Large intestine (tissue), 12 donors: ENCODE results near the gene VPS37C. TPM values are rescaled to one million over a fixed set of nuclear protein-coding genes. Genes with fewer than 3 reads are reported as not detected.
A peak's percentile ranks its signal among the peaks of the same experiment; 100 is the strongest.
"Not testable (repeated sequence)": the region's sequence is repeated elsewhere in the genome, so short reads cannot be mapped to it uniquely, and the experiment has no call there.

ENCODE experiments used
- DNase-seq, 2 donors: peaks; one replicate each; pipeline versions ENCODE4 v3.0.0 to v3.0.0-alpha.2; 2013
- H3K27ac ChIP-seq: one replicate; pipeline ENCODE4 v1.5.1; 2013; ENCODE audit warnings: low read length
- H3K27me3 ChIP-seq: 2 replicates; pipeline ENCODE4 v1.6.1; 2013; ENCODE audit warnings: low read length; ENCODE audit not compliant: control insufficient read depth, insufficient read depth
- H3K36me3 ChIP-seq: 2 replicates; pipeline ENCODE4 v1.6.1; 2013; ENCODE audit warnings: low read length; ENCODE audit not compliant: control insufficient read depth, insufficient read depth
- H3K4me1 ChIP-seq: one replicate; pipeline ENCODE4 v1.6.1; 2013; ENCODE audit warnings: low read length; ENCODE audit not compliant: control insufficient read depth, insufficient read depth
- H3K4me3 ChIP-seq: one replicate; pipeline ENCODE4 v1.5.1; 2013; ENCODE audit warnings: low read length
- H3K9me3 ChIP-seq: one replicate; pipeline ENCODE4 v1.6.1; 2013; ENCODE audit warnings: mild to moderate bottlenecking, low read depth, low read length, moderate library complexity; ENCODE audit not compliant: control insufficient read depth
- WGBS: methylation state at CpG from one replicate; pipeline ENCODE4 v1.1.5; 2013; ENCODE audit warnings: low lambda C conversion rate; ENCODE audit not compliant: insufficient coverage; 5-methylcytosine and 5-hydroxymethylcytosine counted together
- long read RNA-seq, 11 donors: transcript quantifications; one replicate each; lab custom pipeline, GENCODE V29; 2026
- polyA plus RNA-seq: library from polyadenylated mRNA; unstranded; fragments of 120-200 nt; gene quantifications from one replicate; pipeline ENCODE4 v1.2.1, GENCODE V29; 2013

Gene VPS37C
- 32.0 TPM for polyA plus RNA-seq
- long read RNA-seq, donor 1, transcript VPS37C-201 (5 exons, 2,865 nt), result major isoform, 10 of 10 reads
- long read RNA-seq, donor 1, partial matches to known transcripts, result 0 of 10 reads
- long read RNA-seq, donor 1, other reads (novel, unspliced or antisense), result 0 of 10 reads
- long read RNA-seq, donor 2, transcript VPS37C-201 (5 exons, 2,865 nt), result major isoform, 19 of 19 reads
- long read RNA-seq, donor 2, partial matches to known transcripts, result 0 of 19 reads
- long read RNA-seq, donor 2, other reads (novel, unspliced or antisense), result 0 of 19 reads
- long read RNA-seq, donor 3, result 0 reads
- long read RNA-seq, donor 4, partial matches to known transcripts, result 0 of 2 reads
- long read RNA-seq, donor 4, other reads (novel, unspliced or antisense), result 0 of 2 reads
- long read RNA-seq, donor 5, transcript VPS37C-201 (5 exons, 2,865 nt), result major isoform, 5 of 5 reads
- long read RNA-seq, donor 5, partial matches to known transcripts, result 0 of 5 reads
- long read RNA-seq, donor 5, other reads (novel, unspliced or antisense), result 0 of 5 reads
- long read RNA-seq, donor 6, transcript VPS37C-201 (5 exons, 2,865 nt), result major isoform, 13 of 14 reads
- long read RNA-seq, donor 6, partial matches to known transcripts, result 0 of 14 reads
- long read RNA-seq, donor 6, other reads (novel, unspliced or antisense), result 0 of 14 reads
- long read RNA-seq, donor 7, transcript VPS37C-201 (5 exons, 2,865 nt), result major isoform, 8 of 8 reads
- long read RNA-seq, donor 7, partial matches to known transcripts, result 0 of 8 reads
- long read RNA-seq, donor 7, other reads (novel, unspliced or antisense), result 0 of 8 reads
- long read RNA-seq, donor 8, transcript VPS37C-201 (5 exons, 2,865 nt), result major isoform, 18 of 23 reads
- long read RNA-seq, donor 8, partial matches to known transcripts, result 0 of 23 reads
- long read RNA-seq, donor 8, other reads (novel, unspliced or antisense), result 0 of 23 reads
- long read RNA-seq, donor 9, transcript VPS37C-201 (5 exons, 2,865 nt), result major isoform, 13 of 15 reads
- long read RNA-seq, donor 9, partial matches to known transcripts, result 0 of 15 reads
- long read RNA-seq, donor 9, other reads (novel, unspliced or antisense), result 0 of 15 reads
- long read RNA-seq, donor 10, transcript VPS37C-201 (5 exons, 2,865 nt), result major isoform, 14 of 15 reads
- long read RNA-seq, donor 10, partial matches to known transcripts, result 0 of 15 reads
- long read RNA-seq, donor 10, other reads (novel, unspliced or antisense), result 0 of 15 reads
- long read RNA-seq, donor 11, transcript VPS37C-201 (5 exons, 2,865 nt), result major isoform, 9 of 42 reads
- long read RNA-seq, donor 11, partial matches to known transcripts, result 31 of 42 reads
- long read RNA-seq, donor 11, other reads (novel, unspliced or antisense), result 0 of 42 reads

DNA sequence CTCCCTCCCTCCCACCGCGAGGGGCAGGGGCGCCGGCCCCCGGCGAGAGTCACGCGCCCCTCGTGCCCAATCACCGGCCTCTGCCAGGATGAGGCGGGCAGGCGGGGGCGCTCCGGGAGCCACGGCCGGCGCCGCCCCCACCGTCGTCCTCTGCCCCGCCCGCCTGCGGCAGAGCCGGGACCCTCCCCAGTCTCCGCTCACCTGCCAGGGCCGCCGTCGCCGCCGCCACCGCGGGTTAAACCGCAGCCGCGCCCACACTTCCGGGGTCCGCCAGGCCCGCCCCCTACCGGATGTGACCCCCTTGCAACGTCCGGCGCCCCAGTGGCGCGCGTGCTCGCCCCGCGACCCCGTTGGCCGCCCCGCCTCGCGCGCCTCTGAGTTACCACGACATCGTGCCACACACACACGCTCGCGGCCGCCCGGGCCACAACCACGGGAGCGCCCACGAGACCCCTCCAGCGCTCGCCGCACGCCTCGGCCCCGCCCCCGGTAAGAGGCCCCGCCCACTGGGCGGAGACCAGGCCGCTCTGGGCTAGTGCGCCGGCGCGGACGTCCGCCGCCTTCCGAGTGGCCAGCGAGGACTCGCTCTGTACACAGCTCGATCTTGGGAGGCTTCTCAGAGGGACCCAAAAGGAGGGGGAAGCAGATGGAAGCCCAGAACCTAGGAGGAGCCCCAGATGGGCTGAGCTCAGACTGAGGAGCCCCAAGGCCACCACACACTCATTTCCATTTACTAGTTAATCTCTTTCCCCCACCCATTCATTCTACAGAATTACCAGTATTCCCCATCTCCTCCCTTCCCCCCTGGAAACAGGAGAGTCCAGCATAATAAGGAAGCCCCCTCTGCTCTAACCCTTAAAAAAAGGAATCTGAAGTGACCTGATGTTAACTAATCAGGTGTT lies at the start of gene VPS37C:
VPS37C (minus strand) TSS at position 237 of the 902 bp plus-strand sequence. CDS start 22,597 bp downstream, outside the sequence.
- H3K9me3 ChIP-seq, result peaks cover 2% of the 10 kb centered on the region
- WGBS, result no CpG with 5 or more reads among the region's 85 CpGs
- H3K4me3 ChIP-seq, result peak within 1 kb of the TSS; percentile 81
- H3K27ac ChIP-seq, result peak within 1 kb of the TSS; percentile 93
- peak; percentile 86 to 92 for DNase-seq
- H3K4me1 ChIP-seq, result peaks cover 45% of the 10 kb centered on the region
- H3K36me3 ChIP-seq, result peaks cover 3% of the 10 kb centered on the region
- no peaks in the 10 kb centered on the region for H3K27me3 ChIP-seq

DNA sequence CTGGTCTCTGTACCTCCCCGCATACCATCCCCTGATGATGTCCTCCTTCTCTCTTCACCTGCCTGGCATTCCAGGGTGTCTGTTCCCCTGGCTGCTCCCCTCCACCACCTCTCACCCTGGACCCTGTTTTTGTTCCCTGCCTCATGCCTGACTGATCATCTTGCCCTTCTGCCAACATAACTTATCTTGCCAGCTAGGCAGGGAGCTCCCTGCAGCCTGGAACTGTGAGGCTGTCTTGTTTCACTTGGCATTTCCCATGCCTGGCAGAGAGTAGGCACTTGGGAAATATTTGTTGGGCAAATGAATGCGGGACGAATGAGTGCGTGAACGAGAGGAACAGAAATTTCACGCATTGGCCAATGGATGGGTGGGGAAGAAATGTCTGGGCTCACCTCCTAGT lies 49.4 kb upstream of the VPS37C start:
- not testable (repeated sequence) for H3K4me1 ChIP-seq, H3K27me3 ChIP-seq, H3K4me3 ChIP-seq, H3K9me3 ChIP-seq, H3K27ac ChIP-seq, DNase-seq, H3K36me3 ChIP-seq
- WGBS, result no CpG with 5 or more reads among the region's 6 CpGs

DNA sequence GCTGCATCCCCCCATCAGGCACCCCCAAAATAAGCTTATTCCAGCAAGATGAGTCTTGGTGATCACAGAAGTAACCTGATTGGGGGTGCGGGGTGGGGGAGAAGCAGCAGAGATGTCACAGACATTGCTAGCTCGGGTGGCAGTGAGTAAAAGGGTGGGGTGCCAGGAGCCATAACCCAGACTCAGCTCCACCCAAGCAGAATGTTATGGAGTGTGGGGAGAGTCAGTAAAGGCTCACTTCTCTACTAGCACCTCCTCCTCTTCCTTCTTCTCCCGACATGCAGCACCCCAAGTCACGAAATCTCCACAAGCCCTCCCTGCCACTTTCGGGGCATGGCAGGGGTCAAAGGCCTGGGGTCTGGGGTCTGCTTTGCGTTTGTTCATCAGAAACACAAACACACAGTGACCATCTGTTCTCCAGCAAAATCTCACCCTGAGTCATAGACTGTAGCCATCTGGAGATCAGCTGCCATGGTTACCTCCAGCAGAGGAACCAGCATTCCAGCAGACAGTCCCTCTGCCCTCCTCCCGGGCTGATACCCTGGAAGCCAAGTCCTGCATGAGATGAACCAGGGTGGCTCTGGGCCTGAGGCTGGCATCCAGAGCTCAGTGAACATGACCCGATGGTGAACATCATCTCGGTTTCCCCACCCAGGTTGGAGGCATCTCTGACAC lies 46.5 kb upstream of the VPS37C start:
- H3K4me3 ChIP-seq, H3K27me3 ChIP-seq, H3K4me1 ChIP-seq, H3K27ac ChIP-seq, H3K9me3 ChIP-seq, DNase-seq, H3K36me3 ChIP-seq: not testable (repeated sequence)
- WGBS, result no CpG with 5 or more reads among the region's 9 CpGs

- H3K27ac ChIP-seq, H3K9me3 ChIP-seq, H3K4me3 ChIP-seq, DNase-seq, H3K4me1 ChIP-seq, H3K36me3 ChIP-seq, H3K27me3 ChIP-seq: not testable (repeated sequence)
- WGBS, result 77% methylated on average over 6 of the region's 14 CpGs
These were observed 43.4 kb upstream of the VPS37C start for GRCh38 chr11:61204502-61205059.

DNA sequence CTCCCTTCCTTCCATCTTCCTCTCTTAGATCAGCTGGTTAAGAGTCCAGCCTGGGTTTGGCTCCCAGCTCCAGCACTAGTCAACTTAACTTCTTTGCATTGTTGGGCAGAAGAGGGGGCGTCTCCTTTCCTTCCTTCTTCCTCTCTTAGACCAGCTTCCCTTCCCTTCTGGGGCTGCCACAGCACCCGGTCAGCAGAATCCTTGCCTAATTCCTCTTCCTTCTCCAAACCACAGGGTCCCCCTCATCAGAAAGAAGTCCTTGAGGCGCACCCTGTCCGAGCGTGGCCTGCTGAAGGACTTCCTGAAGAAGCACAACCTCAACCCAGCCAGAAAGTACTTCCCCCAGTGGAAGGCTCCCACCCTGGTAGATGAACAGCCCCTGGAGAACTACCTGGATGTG lies 42.6 kb upstream of the VPS37C start:
- H3K4me1 ChIP-seq, H3K9me3 ChIP-seq, H3K4me3 ChIP-seq, DNase-seq, H3K27me3 ChIP-seq, H3K36me3 ChIP-seq, H3K27ac ChIP-seq: not testable (repeated sequence)
- WGBS, result no CpG with 5 or more reads among the region's 5 CpGs

DNA sequence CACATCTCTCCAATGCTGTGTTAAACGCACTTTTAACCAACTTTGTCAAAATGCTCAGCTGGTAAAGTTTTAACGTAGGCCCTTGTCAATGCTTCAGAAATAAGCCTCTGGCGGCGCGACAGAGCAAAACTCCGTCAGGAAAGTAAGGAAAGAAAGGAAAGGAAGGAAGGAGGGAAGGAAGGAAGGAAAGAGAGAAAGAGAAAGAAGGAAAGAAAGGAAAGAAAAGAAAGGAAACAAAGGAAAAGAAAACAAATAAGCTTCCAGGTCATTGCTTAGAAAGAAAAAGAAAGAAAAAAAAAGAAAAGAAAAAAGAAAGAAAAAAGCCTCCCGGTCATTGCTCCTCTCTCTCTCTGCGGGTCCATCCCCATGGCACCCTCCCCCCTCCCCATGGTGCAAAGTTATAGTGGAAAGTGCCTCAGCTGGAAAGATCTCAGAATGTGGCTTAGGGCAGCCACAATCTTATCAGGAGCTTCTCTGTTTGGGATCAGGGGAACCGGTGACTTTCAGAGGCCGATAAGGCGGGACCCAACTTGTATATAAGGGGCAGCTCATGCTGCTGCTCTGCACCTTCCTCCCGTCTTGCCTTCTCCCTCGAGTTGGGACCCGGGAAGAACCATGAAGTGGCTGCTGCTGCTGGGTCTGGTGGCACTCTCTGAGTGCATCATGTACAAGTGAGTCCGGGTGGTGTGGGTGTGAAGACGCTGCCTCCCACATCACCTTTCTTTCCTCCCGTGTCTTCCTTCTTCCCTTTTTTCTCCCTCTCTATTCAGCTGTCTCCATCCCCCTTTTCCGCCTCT lies 41.9 kb upstream of the VPS37C start, which contains the start of gene PGA3:
PGA3 (plus strand) TSS at position 566 of the 797 bp plus-strand sequence; CDS start at position 616, 50 bp downstream.
- not testable (repeated sequence) for DNase-seq
- WGBS, result 56% methylated on average over 5 of the region's 18 CpGs

DNA sequence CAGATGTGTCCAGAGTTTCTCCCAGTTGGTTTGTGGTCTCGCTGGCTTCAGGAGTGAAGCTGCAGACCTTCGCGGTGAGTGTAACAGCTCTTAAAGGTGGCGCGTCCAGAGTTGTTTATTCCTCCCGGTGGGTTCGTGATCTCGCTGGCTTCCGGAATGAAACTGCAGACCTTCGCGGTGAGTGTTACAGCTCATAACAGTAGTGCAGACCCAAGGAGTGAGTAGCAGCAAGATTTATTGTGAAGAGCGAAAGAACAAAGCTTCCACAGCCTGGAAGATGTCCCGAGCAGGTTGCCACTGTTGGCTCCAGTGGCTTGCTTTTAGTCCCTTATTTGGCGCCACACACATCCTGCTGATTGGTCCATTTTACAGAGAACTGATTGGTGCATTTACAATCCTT lies 40.2 kb upstream of the VPS37C start:
- Histone ChIP-seq H3K9me3 (no peaks in the 10 kb centered on the region), H3K27ac (no peak overlapping the region), H3K4me3 (no peak overlapping the region), H3K36me3 (no peaks in the 10 kb centered on the region), H3K4me1 (no peaks in the 10 kb centered on the region), H3K27me3 (peaks cover 10% of the 10 kb centered on the region)
- WGBS, result 60% methylated on average over 1 of the region's 14 CpGs
- DNase-seq, result no peak

More for the DNA sequence above, 41.9 kb upstream of the VPS37C start, which contains the start of gene PGA3:
- H3K36me3 ChIP-seq, H3K4me1 ChIP-seq, H3K9me3 ChIP-seq, H3K27me3 ChIP-seq, H3K27ac ChIP-seq, H3K4me3 ChIP-seq: not testable (repeated sequence)

DNA sequence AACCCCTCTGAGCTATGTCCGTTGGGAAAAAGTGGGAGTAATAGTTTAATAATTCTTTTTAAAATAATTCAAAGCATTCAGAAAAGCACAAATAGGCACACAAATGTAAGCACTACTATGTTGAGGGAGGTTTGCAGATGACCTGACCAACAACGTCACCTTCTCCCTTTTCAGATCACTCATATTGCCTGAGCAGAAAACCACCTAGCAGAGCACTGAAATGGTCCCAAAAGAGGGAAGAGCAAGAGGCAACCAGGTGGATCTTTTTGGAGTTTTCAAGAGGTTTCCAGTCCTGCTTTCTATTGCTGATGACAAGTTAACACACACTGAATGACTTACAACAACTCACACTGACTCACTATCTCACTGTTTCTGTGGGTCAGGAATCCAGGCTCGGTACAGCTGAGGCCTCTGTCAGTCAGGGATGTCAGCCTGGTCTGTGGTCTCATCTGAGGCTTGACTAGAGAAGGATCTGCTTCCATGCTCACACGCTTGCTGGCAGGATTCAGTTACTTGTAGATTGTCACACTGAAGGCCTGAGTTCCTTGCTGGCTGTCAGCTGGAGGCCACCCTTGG lies 37.8 kb upstream of the VPS37C start:
- H3K27me3 ChIP-seq, result peaks cover 5% of the 10 kb centered on the region
- WGBS, result no CpG with 5 or more reads among the region's 4 CpGs
- no peak overlapping the region for H3K4me3 ChIP-seq
- H3K27ac ChIP-seq, result no peak overlapping the region
- H3K9me3 ChIP-seq, result no peaks in the 10 kb centered on the region
- no peak for DNase-seq
- H3K36me3 ChIP-seq, result no peaks in the 10 kb centered on the region
- H3K4me1 ChIP-seq, result peaks cover 10% of the 10 kb centered on the region
